Sigmoid colon (tissue), 4 donors: ENCODE data around the gene P2RX3.

Experiments used
- CTCF ChIP-seq, 4 experiments: fragments of 450-650 bp in 3 of 4; fragments of 200-600 bp in 1 of 4; IDR thresholded peaks; one replicate each; pipeline ENCODE4 v1.5.1; 2016 to 2019; ENCODE audit warnings: antibody characterized with exemption in 4 of 4, mild to moderate bottlenecking in 3 of 4, moderate library complexity in 2 of 4
- EP300 ChIP-seq, 4 donors: sonication (generic); formaldehyde crosslinking; IDR thresholded peaks; one replicate each; pipeline ENCODE4 v1.6.1; 2017; ENCODE audit warnings: antibody characterized with exemption in 4 of 4
- POLR2A ChIP-seq, 2 donors: fragments of 450-650 bp; IDR thresholded peaks; one replicate each; pipeline ENCODE4 v1.6.1; 2016; ENCODE audit warnings: antibody characterized with exemption in 2 of 2, mild to moderate bottlenecking in 2 of 2, moderate library complexity in 2 of 2
- POLR2AphosphoS5 ChIP-seq, 4 donors: sonication (generic); formaldehyde crosslinking; IDR thresholded peaks; one replicate each; pipeline ENCODE4 v1.6.1; 2017; ENCODE audit warnings: antibody characterized with exemption in 4 of 4

GRCh38 chr11:57374966-57375365, 36.8 kb downstream of the P2RX3 start:
- TF ChIP-seq EP300 (IDR thresholded peaks at IDR 0.05), result no peak
- TF ChIP-seq CTCF (IDR thresholded peaks at IDR 0.05), result no peak
- TF ChIP-seq POLR2AphosphoS5 (IDR thresholded peaks at IDR 0.05), result no peak
- no peak for TF ChIP-seq POLR2A (IDR thresholded peaks at IDR 0.05)
